Measurements from ENCODE around the gene PPP1R3D. TPM values are rescaled to one million over a fixed set of nuclear protein-coding genes. Genes with fewer than 3 reads are reported as not detected.

The PPP1R3D gene, protein sequence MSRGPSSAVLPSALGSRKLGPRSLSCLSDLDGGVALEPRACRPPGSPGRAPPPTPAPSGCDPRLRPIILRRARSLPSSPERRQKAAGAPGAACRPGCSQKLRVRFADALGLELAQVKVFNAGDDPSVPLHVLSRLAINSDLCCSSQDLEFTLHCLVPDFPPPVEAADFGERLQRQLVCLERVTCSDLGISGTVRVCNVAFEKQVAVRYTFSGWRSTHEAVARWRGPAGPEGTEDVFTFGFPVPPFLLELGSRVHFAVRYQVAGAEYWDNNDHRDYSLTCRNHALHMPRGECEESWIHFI
- total RNA-seq: 1 to 10 TPM; 7.2 to 8.7 (median 8.0) TPM

DNA sequence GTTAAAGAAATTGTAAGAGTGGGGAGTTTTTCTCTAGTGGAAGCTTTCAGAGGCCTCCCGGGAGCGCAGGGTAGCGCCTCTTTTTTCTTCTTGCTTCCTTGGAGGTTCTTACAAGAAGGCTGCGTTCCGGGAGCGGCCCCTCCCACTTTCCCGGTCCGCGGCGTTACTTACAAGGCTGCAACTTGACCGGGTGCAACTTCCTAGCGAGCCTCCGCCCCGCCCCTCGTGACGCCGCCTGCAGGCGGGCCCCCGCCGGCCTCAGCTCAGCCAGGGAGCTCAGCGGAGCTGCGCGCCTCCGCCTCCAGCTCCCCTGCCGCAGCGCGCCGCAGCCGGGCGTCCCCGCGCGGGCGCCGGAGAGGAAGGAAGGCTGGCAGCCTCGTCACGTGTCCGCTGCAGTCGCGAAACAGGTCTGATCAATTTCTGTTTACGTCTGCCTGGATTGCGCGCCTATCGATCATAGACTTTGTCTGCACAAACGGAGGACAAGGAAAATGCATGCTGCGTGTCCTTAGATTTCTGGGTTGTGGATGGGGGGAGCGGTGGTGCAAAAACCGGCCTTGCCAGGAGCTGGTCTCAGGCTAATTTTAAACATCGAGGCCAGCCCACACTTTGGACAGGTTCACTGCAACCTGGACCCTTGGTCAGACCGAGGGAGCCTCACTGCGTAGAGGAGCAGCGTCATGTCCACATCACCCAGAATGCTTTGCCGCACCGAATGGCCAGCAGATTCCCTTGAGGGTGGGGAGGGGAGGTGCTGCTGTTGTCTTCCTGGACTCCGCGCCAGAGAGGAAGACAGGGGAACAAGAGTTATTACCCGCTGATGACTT lies at the start of gene PPP1R3D, which contains the start of gene FAM217B:
TSS of gene PPP1R3D (minus strand) at position 177 of the 827 bp plus-strand sequence. CDS start 374 bp downstream, outside the sequence.
TSS of gene FAM217B (plus strand) at position 261 of the 827 bp plus-strand sequence. CDS start 3,555 bp downstream, outside the sequence.
- Histone ChIP-seq H3K4me3 (peak within 1 kb of the TSS; percentile 73 to 92 (median 80)), H3K27ac (peak within 1 kb of the TSS; percentile 85 to 94 (median 91)), H3K27me3 (no peaks in the 10 kb centered on the region), H3K4me1 (peaks cover 0 to 78% (median 41%) of the 10 kb centered on the region in 4 donors), H3K9me3 (no peaks in the 10 kb centered on the region), H3K36me3 (peaks cover 0 to 30% (median 14%) of the 10 kb centered on the region in 3 donors)
- DNase-seq (ENCODE audit: low spot score in 2 of 2): peak; percentile 95 to 96
- TF ChIP-seq, protein P1, sequence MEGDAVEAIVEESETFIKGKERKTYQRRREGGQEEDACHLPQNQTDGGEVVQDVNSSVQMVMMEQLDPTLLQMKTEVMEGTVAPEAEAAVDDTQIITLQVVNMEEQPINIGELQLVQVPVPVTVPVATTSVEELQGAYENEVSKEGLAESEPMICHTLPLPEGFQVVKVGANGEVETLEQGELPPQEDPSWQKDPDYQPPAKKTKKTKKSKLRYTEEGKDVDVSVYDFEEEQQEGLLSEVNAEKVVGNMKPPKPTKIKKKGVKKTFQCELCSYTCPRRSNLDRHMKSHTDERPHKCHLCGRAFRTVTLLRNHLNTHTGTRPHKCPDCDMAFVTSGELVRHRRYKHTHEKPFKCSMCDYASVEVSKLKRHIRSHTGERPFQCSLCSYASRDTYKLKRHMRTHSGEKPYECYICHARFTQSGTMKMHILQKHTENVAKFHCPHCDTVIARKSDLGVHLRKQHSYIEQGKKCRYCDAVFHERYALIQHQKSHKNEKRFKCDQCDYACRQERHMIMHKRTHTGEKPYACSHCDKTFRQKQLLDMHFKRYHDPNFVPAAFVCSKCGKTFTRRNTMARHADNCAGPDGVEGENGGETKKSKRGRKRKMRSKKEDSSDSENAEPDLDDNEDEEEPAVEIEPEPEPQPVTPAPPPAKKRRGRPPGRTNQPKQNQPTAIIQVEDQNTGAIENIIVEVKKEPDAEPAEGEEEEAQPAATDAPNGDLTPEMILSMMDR (IDR thresholded peaks at IDR 0.05): peak in 4 of 5 experiments; percentile 22 to 56 (median 34)
- peak; percentile 80 to 91 for TF ChIP-seq POLR2A (IDR thresholded peaks at IDR 0.05)
- peak; percentile 52 to 80 for TF ChIP-seq EP300 (IDR thresholded peaks at IDR 0.05)
- 0 to 1% methylated on average over 42 to 46 of the region's 57 CpGs for WGBS, 2 donors

DNA sequence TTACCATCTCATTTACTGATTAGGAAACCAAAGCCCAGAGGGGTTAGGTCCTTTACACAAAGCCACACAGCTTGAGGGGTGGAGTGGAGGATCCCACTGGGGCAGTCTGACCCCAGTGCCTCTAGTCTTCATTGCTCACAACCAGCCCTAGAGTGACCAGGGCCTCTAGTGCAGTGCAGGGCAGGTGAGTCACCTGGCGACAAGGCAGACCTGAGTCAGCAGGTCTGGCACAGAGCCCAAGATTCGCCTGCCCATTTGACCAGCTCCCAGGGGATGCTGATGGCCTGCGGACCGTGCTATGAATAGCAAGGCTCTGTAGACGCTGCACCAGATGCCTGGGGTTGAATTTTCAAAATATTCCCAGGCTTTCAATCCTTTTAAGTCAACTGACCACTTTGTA lies 48.0 kb upstream of the PPP1R3D start:
- H3K27ac ChIP-seq: no peak overlapping the region
- H3K4me1 ChIP-seq: no peaks in the 10 kb centered on the region
- no peak for TF ChIP-seq EP300 (IDR thresholded peaks at IDR 0.05)
- TF ChIP-seq, protein P1 (IDR thresholded peaks at IDR 0.05): no peak
- no peak for TF ChIP-seq POLR2A (IDR thresholded peaks at IDR 0.05)
- H3K9me3 ChIP-seq: no peaks in the 10 kb centered on the region
- peaks cover 0 to 20% (median 0%) of the 10 kb centered on the region in 3 donors for H3K36me3 ChIP-seq
- H3K4me3 ChIP-seq: no peak overlapping the region
- H3K27me3 ChIP-seq: no peaks in the 10 kb centered on the region
- no peak for DNase-seq (ENCODE audit: low spot score in 2 of 2)
- WGBS, 2 donors: 49 to 59% methylated on average over 4 to 5 of the region's 5 CpGs

DNA sequence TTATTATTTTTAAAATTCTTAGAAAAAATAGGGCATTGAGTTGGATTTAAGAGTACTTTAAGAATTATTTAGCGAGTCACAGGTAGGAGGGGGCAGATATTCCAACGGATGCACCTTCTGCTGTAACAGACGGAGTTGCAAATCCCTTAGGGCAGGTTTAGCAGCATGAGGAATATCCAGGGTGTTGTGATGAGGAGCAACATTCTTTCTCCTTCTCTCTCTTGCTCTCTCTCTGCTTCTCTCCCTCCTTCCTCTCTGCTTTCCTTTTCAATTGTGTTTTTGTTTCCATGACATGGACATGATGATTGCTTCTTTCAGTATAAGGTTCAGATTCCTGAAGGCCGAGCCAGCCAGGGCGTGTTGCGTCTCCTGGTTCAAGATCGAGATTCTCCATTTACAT lies 47.0 kb upstream of the PPP1R3D start:
- Histone ChIP-seq H3K36me3 (peaks cover 0 to 20% (median 0%) of the 10 kb centered on the region in 3 donors), H3K4me1 (no peaks in the 10 kb centered on the region), H3K4me3 (no peak overlapping the region), H3K27me3 (no peaks in the 10 kb centered on the region), H3K9me3 (no peaks in the 10 kb centered on the region), H3K27ac (no peak overlapping the region)
- TF ChIP-seq POLR2A (IDR thresholded peaks at IDR 0.05) (no peak), EP300 (IDR thresholded peaks at IDR 0.05) (no peak)
- TF ChIP-seq, protein P1 (IDR thresholded peaks at IDR 0.05): no peak
- DNase-seq (ENCODE audit: low spot score in 2 of 2): no peak
- WGBS, 2 donors: 69 to 76% methylated on average over 7 of the region's 7 CpGs

DNA sequence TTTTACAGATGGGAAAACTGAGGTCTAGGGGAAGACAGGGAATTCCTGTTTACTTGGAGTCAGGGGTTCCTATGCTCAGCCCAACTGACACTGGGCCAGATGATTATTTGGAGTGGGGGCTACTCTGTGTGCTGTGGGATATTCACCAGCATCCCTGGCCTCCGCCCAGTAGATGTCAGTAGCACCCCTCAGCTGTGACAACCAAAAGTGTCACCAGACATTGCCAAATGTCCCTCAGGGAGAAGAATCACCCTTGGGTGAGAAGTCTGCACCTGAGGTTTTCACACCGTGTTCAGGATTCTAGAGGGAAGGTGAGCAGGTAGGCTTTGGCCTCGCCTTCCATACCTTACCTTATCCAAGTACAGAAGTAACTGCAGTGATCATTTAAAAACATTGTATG lies 45.8 kb upstream of the PPP1R3D start:
- no peak overlapping the region for H3K27ac ChIP-seq
- no peaks in the 10 kb centered on the region for H3K27me3 ChIP-seq
- H3K36me3 ChIP-seq: peaks cover 0 to 15% (median 0%) of the 10 kb centered on the region in 3 donors
- H3K4me3 ChIP-seq: no peak overlapping the region
- DNase-seq (ENCODE audit: low spot score in 2 of 2): no peak
- 95 to 97% methylated on average over 3 of the region's 3 CpGs for WGBS, 2 donors
- no peaks in the 10 kb centered on the region for H3K9me3 ChIP-seq
- no peaks in the 10 kb centered on the region for H3K4me1 ChIP-seq
- TF ChIP-seq EP300 (IDR thresholded peaks at IDR 0.05) (no peak), POLR2A (IDR thresholded peaks at IDR 0.05) (no peak)
- TF ChIP-seq, protein P1 (IDR thresholded peaks at IDR 0.05): no peak

All from tibial nerve (tissue), 4 donors.